Mammary epithelial cell (primary cell): Measurements from ENCODE around the gene AHRR.

Source experiments
- EZH2 ChIP-seq: IDR thresholded peaks from 2 replicates; pipeline ENCODE4 v1.6.1; 2012; ENCODE audit warnings: low read length, inconsistent platforms, borderline replicate concordance
- TF ChIP-seq, protein P1 (sequence below), 2 donors: IDR thresholded peaks in 1 of 2; conservative IDR thresholded peaks in 1 of 2; 2 replicates each; pipeline ENCODE4 v1.5.1; 2011 to 2012; ENCODE audit warnings: inconsistent platforms in 2 of 2, low read length in 2 of 2, mild to moderate bottlenecking in 2 of 2, control low read depth in 1 of 2, low read depth in 1 of 2; ENCODE audit not compliant: insufficient read depth in 1 of 2; ENCODE audit errors: extremely low read depth in 1 of 2

DNA sequence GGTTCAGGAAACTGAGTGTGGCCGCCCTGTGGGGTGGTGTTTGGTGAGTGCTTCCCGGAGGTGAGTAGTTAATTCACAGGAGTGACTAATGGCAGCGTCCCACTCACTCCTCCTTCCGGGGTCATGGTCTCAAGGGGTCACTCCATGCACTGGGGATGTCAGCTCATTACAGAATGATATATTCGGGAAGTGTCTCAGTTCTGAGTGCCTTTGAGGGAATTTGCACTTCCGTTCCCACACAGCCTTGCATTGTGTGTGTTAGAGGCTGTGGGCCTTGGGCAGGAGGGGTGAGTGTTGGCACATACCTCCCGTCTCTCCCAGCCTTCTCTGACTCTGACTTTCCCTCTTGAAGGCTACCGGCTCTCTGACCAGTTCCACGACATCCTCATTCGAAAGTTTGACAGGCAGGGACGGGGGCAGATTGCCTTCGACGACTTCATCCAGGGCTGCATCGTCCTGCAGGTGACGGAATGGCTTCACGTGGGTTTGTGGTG is 10.5 kb upstream of the AHRR start:
- TF ChIP-seq, protein P1, sequence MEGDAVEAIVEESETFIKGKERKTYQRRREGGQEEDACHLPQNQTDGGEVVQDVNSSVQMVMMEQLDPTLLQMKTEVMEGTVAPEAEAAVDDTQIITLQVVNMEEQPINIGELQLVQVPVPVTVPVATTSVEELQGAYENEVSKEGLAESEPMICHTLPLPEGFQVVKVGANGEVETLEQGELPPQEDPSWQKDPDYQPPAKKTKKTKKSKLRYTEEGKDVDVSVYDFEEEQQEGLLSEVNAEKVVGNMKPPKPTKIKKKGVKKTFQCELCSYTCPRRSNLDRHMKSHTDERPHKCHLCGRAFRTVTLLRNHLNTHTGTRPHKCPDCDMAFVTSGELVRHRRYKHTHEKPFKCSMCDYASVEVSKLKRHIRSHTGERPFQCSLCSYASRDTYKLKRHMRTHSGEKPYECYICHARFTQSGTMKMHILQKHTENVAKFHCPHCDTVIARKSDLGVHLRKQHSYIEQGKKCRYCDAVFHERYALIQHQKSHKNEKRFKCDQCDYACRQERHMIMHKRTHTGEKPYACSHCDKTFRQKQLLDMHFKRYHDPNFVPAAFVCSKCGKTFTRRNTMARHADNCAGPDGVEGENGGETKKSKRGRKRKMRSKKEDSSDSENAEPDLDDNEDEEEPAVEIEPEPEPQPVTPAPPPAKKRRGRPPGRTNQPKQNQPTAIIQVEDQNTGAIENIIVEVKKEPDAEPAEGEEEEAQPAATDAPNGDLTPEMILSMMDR (conservative IDR thresholded peaks at IDR 0.05 in 1 of 2, IDR thresholded peaks at IDR 0.05 in 1 of 2; ENCODE audit: extremely low read depth in 1 of 2, insufficient read depth in 1 of 2, low read depth in 1 of 2, low read length in 2 of 2): no peak
- no peak for TF ChIP-seq EZH2
